ENCODE measurements around the gene LRP6.

LRP6 gene

GRCh38 chr12:12210983-12211382 lies 55.9 kb downstream of the LRP6 start:
- DNase-seq, result no peak

GRCh38 chr12:12210416-12210815 lies 56.4 kb downstream of the LRP6 start:
- no peak for DNase-seq

- DNase-seq, result no peak
Measured at GRCh38 chr12:12209675-12210074, 57.2 kb downstream of the LRP6 start.

GRCh38 chr12:12209043-12209442 lies 57.8 kb downstream of the LRP6 start:
- DNase-seq, result no peak

- DNase-seq, result no peak
Measured at GRCh38 chr12:12207746-12208145, 59.1 kb downstream of the LRP6 start.

GRCh38 chr12:12206776-12207388 lies 60.0 kb downstream of the LRP6 start:
- no peak for DNase-seq

GRCh38 chr12:12202747-12203146 lies 64.1 kb downstream of the LRP6 start:
- DNase-seq, result no peak

- no peak for DNase-seq
Measured at GRCh38 chr12:12202105-12202504, 64.7 kb downstream of the LRP6 start.

GRCh38 chr12:12201274-12201758 lies 65.5 kb downstream of the LRP6 start:
- no peak for DNase-seq

GRCh38 chr12:12200363-12200762 lies 66.5 kb downstream of the LRP6 start:
- DNase-seq, result no peak

GRCh38 chr12:12198124-12198523 lies 68.7 kb downstream of the LRP6 start:
- DNase-seq, result no peak

GRCh38 chr12:12197128-12197527 lies 69.7 kb downstream of the LRP6 start:
- no peak for DNase-seq

GRCh38 chr12:12195516-12195915 lies 71.3 kb downstream of the LRP6 start:
- no peak for DNase-seq

GRCh38 chr12:12195081-12195480 lies 71.8 kb downstream of the LRP6 start:
- DNase-seq, result no peak

- DNase-seq, result no peak
Measured at GRCh38 chr12:12194206-12194605, 72.6 kb downstream of the LRP6 start.

GRCh38 chr12:12191008-12191407 lies 75.8 kb downstream of the LRP6 start:
- DNase-seq, result no peak

- no peak for DNase-seq
Measured at GRCh38 chr12:12190087-12190809, 76.6 kb downstream of the LRP6 start.

GRCh38 chr12:12185414-12185813 lies 81.4 kb downstream of the LRP6 start:
- DNase-seq, result no peak

- peak; percentile 10 to 39 for DNase-seq
Measured at GRCh38 chr12:12182703-12183365, 84.0 kb downstream of the LRP6 start.

GRCh38 chr12:12181511-12181910 lies 85.3 kb downstream of the LRP6 start:
- DNase-seq, result no peak

GRCh38 chr12:12180575-12180974 lies 86.3 kb downstream of the LRP6 start:
- DNase-seq, result no peak

- DNase-seq, result no peak
Measured at GRCh38 chr12:12180136-12180535, 86.7 kb downstream of the LRP6 start.

- DNase-seq, result no peak
Measured at GRCh38 chr12:12178559-12178958, 88.3 kb downstream of the LRP6 start.

- no peak for DNase-seq
Measured at GRCh38 chr12:12176402-12176801, 90.4 kb downstream of the LRP6 start.

Data from NCI-H446 (cell line).